ENCODE data around the gene ENAH. TPM values are rescaled to one million over a fixed set of nuclear protein-coding genes. Genes with fewer than 3 reads are reported as not detected.
"Not testable (repeated sequence)": the region's sequence is repeated elsewhere in the genome, so short reads cannot be mapped to it uniquely, and the experiment has no call there.

ENAH gene
- total RNA-seq, 1 experiment from 2014 or later, result 216 TPM

GRCh38 chr1:225523263-225523950 lies 129.5 kb downstream of the ENAH start:
- H3K9me3 ChIP-seq (replicated peaks), result no peaks in the 10 kb centered on the region
- no peak overlapping the region for H3K27ac ChIP-seq
- H3K27me3 ChIP-seq (replicated peaks), result no peaks in the 10 kb centered on the region
- no peak for DNase-seq (ENCODE audit: low read depth in 1 of 2, low spot score in 2 of 2)
- H3K4me1 ChIP-seq (replicated peaks), result no peaks in the 10 kb centered on the region
- H3K36me3 ChIP-seq, result peaks cover 24% of the 10 kb centered on the region
- H3K4me3 ChIP-seq, result no peak overlapping the region

- Histone ChIP-seq H3K36me3 (peaks cover 21% of the 10 kb centered on the region), H3K9me3 (replicated peaks) (no peaks in the 10 kb centered on the region), H3K27ac (no peak overlapping the region), H3K27me3 (replicated peaks) (no peaks in the 10 kb centered on the region), H3K4me3 (no peak overlapping the region), H3K4me1 (replicated peaks) (no peaks in the 10 kb centered on the region)
- DNase-seq (ENCODE audit: low read depth in 1 of 2, low spot score in 2 of 2), result no peak
These were observed 130.2 kb downstream of the ENAH start for GRCh38 chr1:225522588-225523262.

GRCh38 chr1:225520587-225521227 lies 132.2 kb downstream of the ENAH start:
- no peak overlapping the region for H3K27ac ChIP-seq
- DNase-seq (ENCODE audit: low read depth in 1 of 2, low spot score in 2 of 2), result no peak
- no peaks in the 10 kb centered on the region for H3K27me3 ChIP-seq (replicated peaks)
- no peaks in the 10 kb centered on the region for H3K9me3 ChIP-seq (replicated peaks)
- no peak overlapping the region for H3K4me3 ChIP-seq
- no peaks in the 10 kb centered on the region; the same call in 1 of the 2 replicates for H3K4me1 ChIP-seq (replicated peaks)
- peaks cover 33% of the 10 kb centered on the region for H3K36me3 ChIP-seq

- no peak overlapping the region for H3K27ac ChIP-seq
- H3K4me3 ChIP-seq, result no peak overlapping the region
- H3K9me3 ChIP-seq (replicated peaks), result no peaks in the 10 kb centered on the region
- peaks cover 35% of the 10 kb centered on the region for H3K36me3 ChIP-seq
- H3K4me1 ChIP-seq (replicated peaks), result no peaks in the 10 kb centered on the region; the same call in 1 of the 2 replicates
- H3K27me3 ChIP-seq (replicated peaks), result no peaks in the 10 kb centered on the region
- DNase-seq (ENCODE audit: low read depth in 1 of 2, low spot score in 2 of 2), result no peak
These were observed 133.6 kb downstream of the ENAH start for GRCh38 chr1:225519166-225519863.

- Histone ChIP-seq H3K4me3 (no peak overlapping the region), H3K9me3 (replicated peaks) (no peaks in the 10 kb centered on the region), H3K27me3 (replicated peaks) (no peaks in the 10 kb centered on the region), H3K27ac (no peak overlapping the region), H3K36me3 (peaks cover 48% of the 10 kb centered on the region), H3K4me1 (replicated peaks) (no peaks in the 10 kb centered on the region; the same call in 1 of the 2 replicates)
- DNase-seq (ENCODE audit: low read depth in 1 of 2, low spot score in 2 of 2), result no peak
These were observed 135.2 kb downstream of the ENAH start for GRCh38 chr1:225517697-225518096.

GRCh38 chr1:225517221-225517620 lies 135.7 kb downstream of the ENAH start:
- no peak for DNase-seq (ENCODE audit: low read depth in 1 of 2, low spot score in 2 of 2)
- Histone ChIP-seq H3K36me3 (peaks cover 53% of the 10 kb centered on the region), H3K27me3 (replicated peaks) (no peaks in the 10 kb centered on the region), H3K4me1 (replicated peaks) (no peaks in the 10 kb centered on the region; the same call in 1 of the 2 replicates), H3K27ac (no peak overlapping the region), H3K9me3 (replicated peaks) (no peaks in the 10 kb centered on the region), H3K4me3 (no peak overlapping the region)

GRCh38 chr1:225514671-225515081 lies 138.2 kb downstream of the ENAH start:
- Histone ChIP-seq H3K4me3 (no peak overlapping the region), H3K36me3 (peaks cover 67% of the 10 kb centered on the region), H3K27me3 (replicated peaks) (no peaks in the 10 kb centered on the region), H3K4me1 (replicated peaks) (peaks cover 7% of the 10 kb centered on the region), H3K9me3 (replicated peaks) (no peaks in the 10 kb centered on the region), H3K27ac (no peak overlapping the region)
- DNase-seq (ENCODE audit: low read depth in 1 of 2, low spot score in 2 of 2), result no peak

GRCh38 chr1:225513576-225513975 lies 139.3 kb downstream of the ENAH start:
- Histone ChIP-seq H3K36me3 (peaks cover 59% of the 10 kb centered on the region), H3K4me1 (replicated peaks) (peaks cover 17% of the 10 kb centered on the region)
- H3K27me3 ChIP-seq (replicated peaks); H3K9me3 ChIP-seq (replicated peaks); H3K27ac ChIP-seq; H3K4me3 ChIP-seq; DNase-seq (ENCODE audit: low read depth in 1 of 2, low spot score in 2 of 2): not testable (repeated sequence)

GRCh38 chr1:225511828-225512381 lies 141.0 kb downstream of the ENAH start:
- no peaks in the 10 kb centered on the region for H3K27me3 ChIP-seq (replicated peaks)
- peaks cover 17% of the 10 kb centered on the region for H3K4me1 ChIP-seq (replicated peaks)
- H3K27ac ChIP-seq, result no peak overlapping the region
- H3K9me3 ChIP-seq (replicated peaks), result no peaks in the 10 kb centered on the region
- H3K36me3 ChIP-seq, result peaks cover 52% of the 10 kb centered on the region
- no peak overlapping the region for H3K4me3 ChIP-seq
- DNase-seq (ENCODE audit: low read depth in 1 of 2, low spot score in 2 of 2), result no peak

- not testable (repeated sequence) for H3K9me3 ChIP-seq (replicated peaks); H3K4me3 ChIP-seq; H3K27me3 ChIP-seq (replicated peaks); H3K27ac ChIP-seq; DNase-seq (ENCODE audit: low read depth in 1 of 2, low spot score in 2 of 2)
- H3K36me3 ChIP-seq, result peaks cover 54% of the 10 kb centered on the region
- H3K4me1 ChIP-seq (replicated peaks), result peaks cover 17% of the 10 kb centered on the region
These were observed 142.2 kb downstream of the ENAH start for GRCh38 chr1:225510740-225511139.

- Histone ChIP-seq H3K27me3 (replicated peaks) (no peaks in the 10 kb centered on the region), H3K4me1 (replicated peaks) (peaks cover 17% of the 10 kb centered on the region), H3K9me3 (replicated peaks) (no peaks in the 10 kb centered on the region), H3K27ac (peak overlapping the region; percentile 69), H3K36me3 (peaks cover 55% of the 10 kb centered on the region), H3K4me3 (no peak overlapping the region)
- no peak for DNase-seq (ENCODE audit: low read depth in 1 of 2, low spot score in 2 of 2)
These were observed 143.2 kb downstream of the ENAH start for GRCh38 chr1:225509770-225510169.

GRCh38 chr1:225509376-225509707 lies 143.6 kb downstream of the ENAH start:
- Histone ChIP-seq H3K27ac (peak overlapping the region; percentile 69), H3K27me3 (replicated peaks) (no peaks in the 10 kb centered on the region), H3K36me3 (peaks cover 55% of the 10 kb centered on the region), H3K4me1 (replicated peaks) (peaks cover 17% of the 10 kb centered on the region), H3K9me3 (replicated peaks) (no peaks in the 10 kb centered on the region), H3K4me3 (no peak overlapping the region)
- DNase-seq (ENCODE audit: low read depth in 1 of 2, low spot score in 2 of 2), result no peak

GRCh38 chr1:225508538-225509375 lies 144.2 kb downstream of the ENAH start:
- Histone ChIP-seq H3K4me3 (no peak overlapping the region), H3K9me3 (replicated peaks) (no peaks in the 10 kb centered on the region), H3K27ac (peak overlapping the region; percentile 69), H3K27me3 (replicated peaks) (no peaks in the 10 kb centered on the region), H3K36me3 (peaks cover 53% of the 10 kb centered on the region), H3K4me1 (replicated peaks) (peaks cover 17% of the 10 kb centered on the region)
- DNase-seq (ENCODE audit: low read depth in 1 of 2, low spot score in 2 of 2), result peak; percentile 79 to 93

All from SJSA1 (cell line).